NCI-H748 (cell line): ENCODE data around the gene MYH4.

Experiments used
- DNase-seq: peaks from one replicate; lab custom pipeline; 2025; ENCODE audit not compliant: unreplicated experiment; lab: John Stamatoyannopoulos, UW

Gene MYH4

DNA sequence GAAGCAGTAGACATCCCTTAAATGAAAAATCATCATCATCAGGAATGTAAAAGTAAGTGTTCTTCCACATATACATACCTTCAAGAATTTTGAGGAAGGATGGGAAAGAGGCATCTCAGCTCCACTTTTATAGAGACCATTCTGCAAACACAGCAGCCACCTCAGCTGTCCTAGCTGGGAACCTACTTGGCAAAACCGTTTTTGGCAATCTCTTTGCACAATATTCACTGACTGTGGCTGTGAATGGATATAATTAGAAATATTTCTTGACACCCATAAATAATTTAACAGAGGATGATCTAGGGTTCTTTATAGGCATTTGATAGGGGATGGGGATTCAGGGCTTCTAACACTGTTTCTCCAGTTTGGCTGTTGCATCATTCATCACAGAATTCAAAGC lies at the start of gene MYH4:
TSS of gene MYH4 (minus strand) at position 101 of the 400 bp plus-strand sequence. CDS start 2,814 bp downstream, outside the sequence.
- no peak for DNase-seq

- no peak for DNase-seq
These were observed 49.1 kb upstream of the MYH4 start, which contains the start of gene MYH1 for GRCh38 chr17:10518271-10519037. MYH1 (minus strand) TSS chr17:10518542; CDS start chr17:10516642, 1,900 bp downstream.

- DNase-seq: no peak
These were observed 47.3 kb upstream of the MYH4 start for GRCh38 chr17:10516638-10517037.

DNA sequence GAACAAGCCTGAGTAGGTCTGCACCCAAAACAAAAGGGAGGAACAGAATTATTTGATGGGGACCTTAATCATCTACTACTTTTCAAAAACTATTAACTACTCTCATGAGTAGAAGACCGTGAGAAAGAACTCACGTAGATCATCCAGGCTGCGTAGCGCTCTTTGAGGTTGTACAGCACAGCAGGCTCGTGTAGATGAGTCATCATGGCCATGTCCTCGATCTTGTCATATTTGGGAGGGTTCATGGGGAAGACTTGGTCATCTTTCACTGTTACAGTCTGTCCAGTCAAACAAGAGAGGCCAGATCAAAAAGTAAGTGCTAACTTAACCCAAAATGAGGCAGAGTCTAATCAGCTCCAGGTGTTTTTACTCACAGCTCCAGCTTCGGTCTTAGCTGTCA lies 46.7 kb upstream of the MYH4 start:
- DNase-seq: no peak

DNA sequence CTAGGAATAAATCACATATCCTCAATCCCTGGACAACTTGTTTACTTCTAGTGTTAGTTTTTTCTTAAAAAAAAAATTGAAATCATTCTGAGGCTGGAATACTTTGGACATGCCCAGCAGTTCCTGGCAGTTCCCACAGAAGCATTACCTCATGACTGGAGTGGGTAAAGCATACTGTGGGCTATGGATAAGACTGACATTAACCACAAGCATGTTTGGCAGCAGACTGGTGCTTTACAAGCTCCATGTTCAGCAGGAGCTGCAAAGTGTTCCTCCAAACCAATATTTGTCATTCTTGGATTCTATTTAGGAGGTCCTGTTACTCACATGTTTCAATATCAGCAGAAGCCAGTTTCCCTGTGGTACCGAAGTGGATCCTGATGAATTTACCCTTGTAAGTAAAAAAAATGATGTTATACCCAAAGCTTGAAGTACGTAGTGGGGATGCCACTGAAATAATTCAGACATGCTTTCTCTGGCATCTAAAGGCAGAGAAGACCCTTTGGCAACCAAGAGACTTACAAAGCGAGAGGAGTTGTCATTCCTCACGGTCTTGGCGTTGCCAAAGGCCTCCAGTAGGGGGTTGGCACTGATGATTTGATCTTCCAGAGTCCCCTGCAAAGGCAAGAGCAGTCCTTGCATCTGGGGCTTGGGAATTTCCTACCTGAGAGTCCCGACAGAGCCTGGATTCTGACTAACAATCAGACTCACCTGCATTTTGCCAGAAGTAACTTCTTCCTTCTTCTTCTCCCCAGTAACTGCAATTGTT lies 44.1 kb upstream of the MYH4 start:
- no peak for DNase-seq

- no peak for DNase-seq
These were observed 43.5 kb upstream of the MYH4 start for GRCh38 chr17:10512856-10513255.

GRCh38 chr17:10499950-10500349 lies 30.6 kb upstream of the MYH4 start:
- DNase-seq: no peak

DNA sequence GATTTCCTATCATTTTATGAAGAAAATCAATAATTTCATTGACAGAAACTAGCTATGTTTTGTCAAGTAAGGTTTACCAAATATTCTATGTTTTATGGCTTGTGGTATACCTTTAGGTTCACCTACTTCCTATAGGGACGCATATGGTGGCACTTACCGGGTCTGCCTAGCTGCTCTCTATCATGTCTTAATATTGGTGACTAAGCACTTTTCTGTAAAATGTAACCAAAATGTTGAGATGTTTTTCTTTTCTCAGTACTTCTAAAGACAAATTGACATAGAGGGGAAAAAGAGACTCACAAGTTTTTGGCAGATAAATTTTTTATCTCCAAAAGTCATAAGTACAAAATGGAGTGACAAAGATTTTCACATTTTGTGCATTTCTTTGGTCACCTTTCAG lies 22.6 kb upstream of the MYH4 start:
- DNase-seq: no peak

DNA sequence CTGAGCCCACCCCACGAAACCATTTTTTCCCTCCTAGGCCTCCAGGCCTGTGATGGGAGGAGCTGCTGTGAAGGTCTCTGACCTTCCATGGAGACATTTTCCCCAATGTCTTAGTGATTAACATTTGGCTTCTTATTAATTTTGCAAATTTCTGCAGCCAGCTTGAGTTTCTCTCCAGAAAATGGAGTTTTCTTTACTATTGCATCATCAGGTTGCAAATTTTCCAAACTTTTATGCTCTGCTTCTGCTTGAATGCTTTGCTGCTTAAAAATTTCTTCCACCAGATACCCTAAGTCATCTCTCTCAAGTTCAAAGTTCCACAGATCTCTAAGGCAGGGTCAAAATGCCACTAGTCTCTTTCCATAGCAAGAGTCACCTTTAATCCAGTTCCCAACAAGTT lies 12.9 kb upstream of the MYH4 start:
- DNase-seq: no peak

- DNase-seq: no peak
These were observed 8.3 kb upstream of the MYH4 start for GRCh38 chr17:10477701-10478100.

- DNase-seq: no peak
These were observed 5.2 kb upstream of the MYH4 start for GRCh38 chr17:10474536-10474935.

- DNase-seq: no peak
These were observed 2.5 kb upstream of the MYH4 start for GRCh38 chr17:10471858-10472257.

GRCh38 chr17:10463402-10463801 lies 6.0 kb downstream of the MYH4 start:
- DNase-seq: no peak

DNA sequence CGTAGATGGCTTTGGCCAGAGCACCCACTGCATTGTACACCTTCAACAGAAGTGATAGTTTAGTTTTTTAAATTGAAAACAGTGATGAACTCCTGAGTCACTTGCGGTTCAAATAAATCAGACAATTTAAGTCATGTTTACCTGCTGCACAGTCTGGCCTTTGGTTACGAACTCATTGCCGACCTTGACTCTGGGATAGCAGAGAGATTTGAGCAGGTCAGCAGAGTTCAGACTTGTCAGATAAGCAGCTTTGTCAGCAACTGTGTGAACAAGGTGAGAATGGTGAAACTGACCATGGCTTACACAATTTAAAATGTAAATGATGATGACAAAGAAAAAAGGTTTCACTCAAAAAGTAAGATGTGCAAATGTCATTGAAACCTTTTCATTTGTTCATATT lies 9.3 kb downstream of the MYH4 start:
- no peak for DNase-seq

- no peak for DNase-seq
These were observed 10.7 kb downstream of the MYH4 start for GRCh38 chr17:10458701-10459100.

- no peak for DNase-seq
These were observed 11.4 kb downstream of the MYH4 start for GRCh38 chr17:10457952-10458351.

GRCh38 chr17:10447026-10447931 lies 22.1 kb downstream of the MYH4 start:
- no peak for DNase-seq

DNA sequence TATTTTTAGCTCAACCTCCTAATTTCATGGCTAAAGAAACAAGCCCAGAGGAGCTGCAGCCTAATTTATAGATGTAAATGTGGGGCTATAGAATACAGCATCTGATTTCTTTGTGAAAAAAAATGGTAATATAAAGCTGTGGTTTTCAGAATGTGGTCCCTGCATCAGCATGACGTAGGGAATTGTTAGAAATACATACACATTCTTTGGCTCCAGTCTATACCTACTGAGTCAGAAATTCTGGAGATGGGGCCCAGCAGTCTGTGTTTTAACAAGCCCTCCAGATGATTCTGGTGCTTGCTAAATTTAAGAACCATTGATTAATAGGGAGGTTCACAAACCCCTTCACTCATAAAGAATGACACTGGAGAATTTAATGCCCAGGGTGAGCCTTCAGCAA lies 29.5 kb downstream of the MYH4 start:
- no peak for DNase-seq

GRCh38 chr17:10435096-10435495 lies 34.3 kb downstream of the MYH4 start:
- DNase-seq: no peak

- no peak for DNase-seq
These were observed 39.8 kb downstream of the MYH4 start for GRCh38 chr17:10429421-10430045.

GRCh38 chr17:10428781-10429180 lies 40.6 kb downstream of the MYH4 start:
- DNase-seq: no peak
